Peyer's patch (tissue), 4 donors: ENCODE measurements around the gene DSN1. TPM values are rescaled to one million over a fixed set of nuclear protein-coding genes. Genes with fewer than 3 reads are reported as not detected.

Experiments used
- DNase-seq, 3 donors: peaks; one replicate each; pipeline ENCODE4 v3.0.0-alpha.2; 2017 to 2019
- H3K27ac ChIP-seq, 4 donors: fragments of 200-600 bp; sonication (generic); one replicate each; pipeline ENCODE4 v1.5.1; 2016 to 2019
- H3K27me3 ChIP-seq, 2 donors: fragments of 200-600 bp; sonication (generic); one replicate each; pipeline ENCODE4 v1.5.1; 2019
- H3K36me3 ChIP-seq, 3 donors: fragments of 200-600 bp; sonication (generic); one replicate each; pipeline ENCODE4 v1.5.1; 2016 to 2019
- H3K4me1 ChIP-seq, 4 donors: fragments of 200-600 bp; sonication (generic); one replicate each; pipeline ENCODE4 v1.5.1; 2016 to 2019
- H3K4me3 ChIP-seq, 4 donors: fragments of 200-600 bp; sonication (generic); 1 replicate in 3 of 4; 2 replicates in 1 of 4; pipeline ENCODE4 v1.5.1; 2016 to 2019; ENCODE audit warnings: mild to moderate bottlenecking in 1 of 4
- H3K9me3 ChIP-seq, 4 donors: fragments of 200-600 bp; sonication (generic); one replicate each; pipeline ENCODE4 v1.5.1; 2016 to 2019; ENCODE audit warnings: mild to moderate bottlenecking in 1 of 4
- CTCF ChIP-seq, 6 experiments: fragments of 450-650 bp in 4 of 6; fragments of 200-600 bp in 2 of 6; sonication (generic) in 1 of 6; IDR thresholded peaks; one replicate each; pipeline ENCODE4 v1.5.1; 2017 to 2019; ENCODE audit warnings: antibody characterized with exemption in 6 of 6, mild to moderate bottlenecking in 3 of 6, moderate library complexity in 1 of 6
- POLR2A ChIP-seq, 2 donors: fragments of 450-650 bp; IDR thresholded peaks; one replicate each; pipeline ENCODE4 v1.5.1; 2017; ENCODE audit warnings: antibody characterized with exemption in 2 of 2, mild to moderate bottlenecking in 2 of 2, moderate library complexity in 2 of 2
- total RNA-seq, 4 donors: library from RNA; depleted of rRNA; stranded (reverse); fragments of >200 nt; gene quantifications; one replicate each; pipeline ENCODE4 v1.1.0, GENCODE V29; 2016

DSN1 gene
- total RNA-seq, 4 donors from 2014 or later: 7.5 to 26.4 (median 13.3) TPM

GRCh38 chr20:36819659-36820058 is 46.1 kb upstream of the DSN1 start:
- H3K9me3 ChIP-seq: no peaks in the 10 kb centered on the region
- TF ChIP-seq POLR2A (IDR thresholded peaks at IDR 0.05) (no peak), CTCF (IDR thresholded peaks at IDR 0.05) (no peak)
- DNase-seq: no peak
- H3K4me1 ChIP-seq: no peaks in the 10 kb centered on the region
- H3K27me3 ChIP-seq: no peaks in the 10 kb centered on the region
- peaks cover 0 to 30% (median 0%) of the 10 kb centered on the region in 3 donors for H3K36me3 ChIP-seq
- H3K27ac ChIP-seq: no peak overlapping the region
- no peak overlapping the region for H3K4me3 ChIP-seq

- peaks cover 0 to 30% (median 0%) of the 10 kb centered on the region in 3 donors for H3K36me3 ChIP-seq
- H3K4me1 ChIP-seq: no peaks in the 10 kb centered on the region
- H3K27me3 ChIP-seq: no peaks in the 10 kb centered on the region
- H3K4me3 ChIP-seq: no peak overlapping the region
- H3K27ac ChIP-seq: no peak overlapping the region
- H3K9me3 ChIP-seq: no peaks in the 10 kb centered on the region
- no peak for DNase-seq
- TF ChIP-seq POLR2A (IDR thresholded peaks at IDR 0.05) (no peak), CTCF (IDR thresholded peaks at IDR 0.05) (no peak)
Measured at GRCh38 chr20:36818861-36819260, 45.3 kb upstream of the DSN1 start.

- DNase-seq: no peak
- no peak overlapping the region for H3K27ac ChIP-seq
- H3K4me1 ChIP-seq: no peaks in the 10 kb centered on the region
- no peak overlapping the region for H3K4me3 ChIP-seq
- TF ChIP-seq POLR2A (IDR thresholded peaks at IDR 0.05) (no peak), CTCF (IDR thresholded peaks at IDR 0.05) (no peak)
- H3K9me3 ChIP-seq: no peaks in the 10 kb centered on the region
- no peaks in the 10 kb centered on the region for H3K27me3 ChIP-seq
- peaks cover 0 to 30% (median 0%) of the 10 kb centered on the region in 3 donors for H3K36me3 ChIP-seq
Measured at GRCh38 chr20:36818185-36818584, 44.6 kb upstream of the DSN1 start.

GRCh38 chr20:36817496-36817895 is 43.9 kb upstream of the DSN1 start:
- H3K4me1 ChIP-seq: no peaks in the 10 kb centered on the region
- H3K36me3 ChIP-seq: peaks cover 0 to 27% (median 0%) of the 10 kb centered on the region in 3 donors
- no peak overlapping the region for H3K27ac ChIP-seq
- no peaks in the 10 kb centered on the region for H3K27me3 ChIP-seq
- no peak for DNase-seq
- TF ChIP-seq CTCF (IDR thresholded peaks at IDR 0.05) (no peak), POLR2A (IDR thresholded peaks at IDR 0.05) (no peak)
- H3K9me3 ChIP-seq: no peaks in the 10 kb centered on the region
- no peak overlapping the region for H3K4me3 ChIP-seq

GRCh38 chr20:36815454-36816091 is 42.0 kb upstream of the DSN1 start:
- no peaks in the 10 kb centered on the region for H3K9me3 ChIP-seq
- H3K4me3 ChIP-seq: no peak overlapping the region
- peaks cover 0 to 29% (median 0%) of the 10 kb centered on the region in 3 donors for H3K36me3 ChIP-seq
- H3K27me3 ChIP-seq: no peaks in the 10 kb centered on the region
- H3K4me1 ChIP-seq: no peaks in the 10 kb centered on the region
- no peak overlapping the region for H3K27ac ChIP-seq
- no peak for DNase-seq
- TF ChIP-seq POLR2A (IDR thresholded peaks at IDR 0.05): no peak

- no peaks in the 10 kb centered on the region for H3K4me1 ChIP-seq
- no peak for DNase-seq
- TF ChIP-seq POLR2A (IDR thresholded peaks at IDR 0.05) (no peak), CTCF (IDR thresholded peaks at IDR 0.05) (no peak)
- H3K27me3 ChIP-seq: no peaks in the 10 kb centered on the region
- H3K4me3 ChIP-seq: no peak overlapping the region
- H3K27ac ChIP-seq: no peak overlapping the region
- peaks cover 0 to 42% (median 0%) of the 10 kb centered on the region in 3 donors for H3K36me3 ChIP-seq
- H3K9me3 ChIP-seq: no peaks in the 10 kb centered on the region
Measured at GRCh38 chr20:36812594-36813463, 39.3 kb upstream of the DSN1 start.
